Peyer's patch (tissue), 4 donors: ENCODE data around the gene TPRX1. TPM values are rescaled to one million over a fixed set of nuclear protein-coding genes. Genes with fewer than 3 reads are reported as not detected.

Experiments
- DNase-seq, 3 donors: peaks; one replicate each; pipeline ENCODE4 v3.0.0-alpha.2; 2017 to 2019
- H3K27ac ChIP-seq, 4 donors: fragments of 200-600 bp; sonication (generic); one replicate each; pipeline ENCODE4 v1.5.1; 2016 to 2019
- H3K27me3 ChIP-seq, 2 donors: fragments of 200-600 bp; sonication (generic); one replicate each; pipeline ENCODE4 v1.5.1; 2019
- H3K36me3 ChIP-seq, 3 donors: fragments of 200-600 bp; sonication (generic); one replicate each; pipeline ENCODE4 v1.5.1; 2016 to 2019
- H3K4me1 ChIP-seq, 4 donors: fragments of 200-600 bp; sonication (generic); one replicate each; pipeline ENCODE4 v1.5.1; 2016 to 2019
- H3K4me3 ChIP-seq, 4 donors: fragments of 200-600 bp; sonication (generic); 1 replicate in 3 of 4; 2 replicates in 1 of 4; pipeline ENCODE4 v1.5.1; 2016 to 2019; ENCODE audit warnings: mild to moderate bottlenecking in 1 of 4
- H3K9me3 ChIP-seq, 4 donors: fragments of 200-600 bp; sonication (generic); one replicate each; pipeline ENCODE4 v1.5.1; 2016 to 2019; ENCODE audit warnings: mild to moderate bottlenecking in 1 of 4
- POLR2A ChIP-seq, 2 donors: fragments of 450-650 bp; IDR thresholded peaks; one replicate each; pipeline ENCODE4 v1.5.1; 2017; ENCODE audit warnings: antibody characterized with exemption in 2 of 2, mild to moderate bottlenecking in 2 of 2, moderate library complexity in 2 of 2
- total RNA-seq, 4 donors: library from RNA; depleted of rRNA; stranded (reverse); fragments of >200 nt; gene quantifications; one replicate each; pipeline ENCODE4 v1.1.0, GENCODE V29; 2016
- TF ChIP-seq, protein P1 (sequence below), 6 experiments: fragments of 450-650 bp in 4 of 6; fragments of 200-600 bp in 2 of 6; sonication (generic) in 1 of 6; IDR thresholded peaks; one replicate each; pipeline ENCODE4 v1.5.1; 2017 to 2019; ENCODE audit warnings: antibody characterized with exemption in 6 of 6, mild to moderate bottlenecking in 3 of 6, moderate library complexity in 1 of 6

Gene TPRX1
- total RNA-seq, 4 donors from 2014 or later: not detected

DNA sequence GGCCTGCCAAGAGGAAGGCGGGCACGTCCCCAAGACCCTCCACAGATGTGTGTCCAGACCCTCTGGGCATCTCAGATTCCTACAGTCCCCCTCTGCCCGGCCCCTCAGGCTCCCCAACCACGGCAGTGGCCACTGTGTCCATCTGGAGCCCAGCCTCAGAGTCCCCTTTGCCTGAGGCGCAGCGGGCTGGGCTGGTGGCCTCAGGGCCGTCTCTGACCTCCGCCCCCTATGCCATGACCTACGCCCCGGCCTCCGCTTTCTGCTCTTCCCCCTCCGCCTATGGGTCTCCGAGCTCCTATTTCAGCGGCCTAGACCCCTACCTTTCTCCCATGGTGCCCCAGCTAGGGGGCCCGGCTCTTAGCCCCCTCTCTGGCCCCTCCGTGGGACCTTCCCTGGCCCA lies 35.1 kb upstream of the TPRX1 start:
- Histone ChIP-seq H3K36me3 (no peaks in the 10 kb centered on the region), H3K27me3 (no peaks in the 10 kb centered on the region), H3K27ac (no peak overlapping the region), H3K9me3 (no peaks in the 10 kb centered on the region), H3K4me1 (no peaks in the 10 kb centered on the region), H3K4me3 (no peak overlapping the region)
- no peak for TF ChIP-seq POLR2A (IDR thresholded peaks at IDR 0.05)
- TF ChIP-seq, protein P1, sequence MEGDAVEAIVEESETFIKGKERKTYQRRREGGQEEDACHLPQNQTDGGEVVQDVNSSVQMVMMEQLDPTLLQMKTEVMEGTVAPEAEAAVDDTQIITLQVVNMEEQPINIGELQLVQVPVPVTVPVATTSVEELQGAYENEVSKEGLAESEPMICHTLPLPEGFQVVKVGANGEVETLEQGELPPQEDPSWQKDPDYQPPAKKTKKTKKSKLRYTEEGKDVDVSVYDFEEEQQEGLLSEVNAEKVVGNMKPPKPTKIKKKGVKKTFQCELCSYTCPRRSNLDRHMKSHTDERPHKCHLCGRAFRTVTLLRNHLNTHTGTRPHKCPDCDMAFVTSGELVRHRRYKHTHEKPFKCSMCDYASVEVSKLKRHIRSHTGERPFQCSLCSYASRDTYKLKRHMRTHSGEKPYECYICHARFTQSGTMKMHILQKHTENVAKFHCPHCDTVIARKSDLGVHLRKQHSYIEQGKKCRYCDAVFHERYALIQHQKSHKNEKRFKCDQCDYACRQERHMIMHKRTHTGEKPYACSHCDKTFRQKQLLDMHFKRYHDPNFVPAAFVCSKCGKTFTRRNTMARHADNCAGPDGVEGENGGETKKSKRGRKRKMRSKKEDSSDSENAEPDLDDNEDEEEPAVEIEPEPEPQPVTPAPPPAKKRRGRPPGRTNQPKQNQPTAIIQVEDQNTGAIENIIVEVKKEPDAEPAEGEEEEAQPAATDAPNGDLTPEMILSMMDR (IDR thresholded peaks at IDR 0.05): no peak
- no peak for DNase-seq

- no peaks in the 10 kb centered on the region for H3K36me3 ChIP-seq
- H3K27me3 ChIP-seq: no peaks in the 10 kb centered on the region
- H3K9me3 ChIP-seq: no peaks in the 10 kb centered on the region
- no peaks in the 10 kb centered on the region for H3K4me1 ChIP-seq
- no peak overlapping the region for H3K4me3 ChIP-seq
- no peak for TF ChIP-seq POLR2A (IDR thresholded peaks at IDR 0.05)
- TF ChIP-seq, protein P1 (IDR thresholded peaks at IDR 0.05): no peak
- no peak for DNase-seq
- H3K27ac ChIP-seq: no peak overlapping the region
These were observed 31.7 kb upstream of the TPRX1 start for GRCh38 chr19:47836038-47836437.

- Histone ChIP-seq H3K27ac (no peak overlapping the region), H3K9me3 (no peaks in the 10 kb centered on the region), H3K27me3 (no peaks in the 10 kb centered on the region)
These were observed 28.4 kb upstream of the TPRX1 start for GRCh38 chr19:47832723-47833122.

DNA sequence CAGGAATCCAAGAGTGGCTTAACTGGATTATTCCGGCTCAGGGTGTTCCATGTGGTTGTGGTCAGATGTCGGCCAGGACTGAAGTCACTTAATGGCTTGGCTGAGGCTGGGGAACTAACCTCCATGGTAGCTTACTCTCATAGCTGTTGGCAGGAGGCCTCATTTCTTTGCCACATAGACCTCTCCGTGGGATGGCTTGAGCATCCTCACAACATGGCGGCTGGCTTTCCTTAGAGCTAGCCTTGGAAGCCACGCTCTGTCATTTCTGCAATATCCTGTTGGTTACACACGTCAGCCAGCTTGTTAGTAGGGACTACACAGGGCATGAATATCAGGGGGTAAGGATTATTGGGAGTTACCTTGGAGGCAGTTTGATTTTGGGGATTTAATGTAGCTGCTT lies 22.4 kb upstream of the TPRX1 start:
- Histone ChIP-seq H3K27ac (no peak overlapping the region), H3K36me3 (no peaks in the 10 kb centered on the region), H3K4me1 (no peaks in the 10 kb centered on the region), H3K27me3 (no peaks in the 10 kb centered on the region), H3K9me3 (no peaks in the 10 kb centered on the region), H3K4me3 (no peak overlapping the region)
- no peak for TF ChIP-seq POLR2A (IDR thresholded peaks at IDR 0.05)
- TF ChIP-seq, protein P1 (IDR thresholded peaks at IDR 0.05): no peak
- DNase-seq: no peak

More at GRCh38 chr19:47832723-47833122, 28.4 kb upstream of the TPRX1 start:
- no peak overlapping the region for H3K4me3 ChIP-seq
- TF ChIP-seq, protein P1 (IDR thresholded peaks at IDR 0.05): no peak
- TF ChIP-seq POLR2A (IDR thresholded peaks at IDR 0.05): no peak
- H3K4me1 ChIP-seq: no peaks in the 10 kb centered on the region
- DNase-seq: no peak
- H3K36me3 ChIP-seq: no peaks in the 10 kb centered on the region

GRCh38 chr19:47824396-47824795 lies 20.0 kb upstream of the TPRX1 start:
- no peak for TF ChIP-seq POLR2A (IDR thresholded peaks at IDR 0.05)
- TF ChIP-seq, protein P1 (IDR thresholded peaks at IDR 0.05): no peak
- H3K9me3 ChIP-seq: no peaks in the 10 kb centered on the region
- no peaks in the 10 kb centered on the region for H3K4me1 ChIP-seq
- no peak overlapping the region for H3K4me3 ChIP-seq
- H3K27me3 ChIP-seq: no peaks in the 10 kb centered on the region
- H3K27ac ChIP-seq: no peak overlapping the region
- H3K36me3 ChIP-seq: no peaks in the 10 kb centered on the region
- DNase-seq: no peak

- DNase-seq: no peak
- TF ChIP-seq, protein P1 (IDR thresholded peaks at IDR 0.05): no peak
- TF ChIP-seq POLR2A (IDR thresholded peaks at IDR 0.05): no peak
- no peaks in the 10 kb centered on the region for H3K9me3 ChIP-seq
- H3K27me3 ChIP-seq: no peaks in the 10 kb centered on the region
- no peaks in the 10 kb centered on the region for H3K4me1 ChIP-seq
- no peak within 1 kb of the TSS for H3K4me3 ChIP-seq
- H3K27ac ChIP-seq: no peak within 1 kb of the TSS
- no peaks in the 10 kb centered on the region for H3K36me3 ChIP-seq
These were observed 17.2 kb upstream of the TPRX1 start, which contains the start of gene CRX for GRCh38 chr19:47821460-47822020. Gene CRX, plus strand, starts transcription at chr19:47821937. Its CDS starts 12,507 bp downstream, at chr19:47834444.
